GM23248 (cell line): Measurements from ENCODE around the gene DAND5. TPM values are rescaled to one million over a fixed set of nuclear protein-coding genes. Genes with fewer than 3 reads are reported as not detected.
"Not testable (repeated sequence)": the region's sequence is repeated elsewhere in the genome, so short reads cannot be mapped to it uniquely, and the experiment has no call there.

Experiments
- DNase-seq: peaks from one replicate; pipeline ENCODE4 v3.0.0-alpha.2; 2015
- H2AFZ ChIP-seq: fragments of 200-600 bp; sonication (generic); 2 replicates; pipeline ENCODE4 v1.6.1; 2016; ENCODE audit warnings: antibody characterized with exemption
- H3F3A ChIP-seq: fragments of 200-600 bp; sonication (generic); 2 replicates; pipeline ENCODE4 v1.6.1; 2016; ENCODE audit warnings: mild to moderate bottlenecking, antibody characterized with exemption, mixed run types; ENCODE audit not compliant: insufficient read depth
- H3K27ac ChIP-seq: fragments of 200-600 bp; sonication (generic); 2 replicates; pipeline ENCODE4 v1.5.1; 2016; ENCODE audit warnings: mild to moderate bottlenecking
- H3K27me3 ChIP-seq: fragments of 200-600 bp; sonication (generic); replicated peaks from 2 replicates; pipeline ENCODE4 v1.6.1; 2016; ENCODE audit warnings: mild to moderate bottlenecking; ENCODE audit not compliant: insufficient read depth
- H3K36me3 ChIP-seq: fragments of 200-600 bp; sonication (generic); 2 replicates; pipeline ENCODE4 v1.6.1; 2016; ENCODE audit warnings: low read depth, mild to moderate bottlenecking
- H3K4me1 ChIP-seq: fragments of 200-600 bp; sonication (generic); 2 replicates; pipeline ENCODE4 v1.6.1; 2016; ENCODE audit warnings: mild to moderate bottlenecking; ENCODE audit not compliant: insufficient read depth
- H3K4me2 ChIP-seq: fragments of 200-600 bp; sonication (generic); one replicate; pipeline ENCODE4 v1.6.1; 2016; ENCODE audit warnings: mild to moderate bottlenecking; ENCODE audit not compliant: unreplicated experiment
- H3K4me3 ChIP-seq: fragments of 200-600 bp; sonication (generic); 2 replicates; pipeline ENCODE4 v1.5.1; 2016; ENCODE audit warnings: mild to moderate bottlenecking
- H3K79me2 ChIP-seq: fragments of 200-600 bp; sonication (generic); 2 replicates; pipeline ENCODE4 v1.6.1; 2016; ENCODE audit warnings: mild to moderate bottlenecking; ENCODE audit not compliant: insufficient read depth
- H3K9ac ChIP-seq: fragments of 200-600 bp; sonication (generic); 2 replicates; pipeline ENCODE4 v1.6.1; 2016; ENCODE audit warnings: mild to moderate bottlenecking
- H3K9me2 ChIP-seq: fragments of 200-600 bp; sonication (generic); 2 replicates; pipeline ENCODE4 v1.6.1; 2016; ENCODE audit warnings: mixed run types, mild to moderate bottlenecking, moderate library complexity; ENCODE audit not compliant: insufficient read depth
- H3K9me3 ChIP-seq: fragments of 200-600 bp; sonication (generic); one replicate; pipeline ENCODE4 v1.6.1; 2017; ENCODE audit warnings: low read depth
- H4K20me1 ChIP-seq: fragments of 200-600 bp; sonication (generic); 2 replicates; pipeline ENCODE4 v1.6.0; 2016; ENCODE audit not compliant: insufficient read depth
- EZH2 ChIP-seq: fragments of 200-600 bp; sonication (generic); IDR thresholded peaks from 2 replicates; pipeline ENCODE4 v1.6.1; 2018; ENCODE audit warnings: antibody characterized with exemption, mild to moderate bottlenecking; ENCODE audit not compliant: insufficient read depth, poor library complexity, severe bottlenecking
- EZH2phosphoT487 ChIP-seq: fragments of 200-600 bp; sonication (generic); IDR thresholded peaks from 2 replicates; pipeline ENCODE4 v1.6.1; 2018; ENCODE audit warnings: antibody characterized with exemption, moderate library complexity, mild to moderate bottlenecking, low read depth; ENCODE audit not compliant: insufficient read depth
- WGBS, 2 experiments: methylation state at CpG; one replicate each; pipeline ENCODE4 v1.1.6; 2015 to 2017; ENCODE audit warnings: low lambda C conversion rate in 2 of 2, low coverage in 1 of 2; ENCODE audit errors: missing lambda C conversion rate in 2 of 2; 5-methylcytosine and 5-hydroxymethylcytosine counted together
- in situ Hi-C: fragments of 300-500 bp; cut with MboI; formaldehyde crosslinking; loops from 2 replicates; pipeline ENCODE4 v1.15.0; 2020
- polyA plus RNA-seq: library from polyadenylated mRNA; unstranded; fragments of >200 nt; fragmentation: Nextera tagmentation; extraction: Ambion mirVana; gene quantifications from 2 replicates; pipeline ENCODE4 v1.2.1, GENCODE V29; 2016
- total RNA-seq: library from RNA; depleted of rRNA; stranded (reverse); fragments of >200 nt; shearing (Covaris generic); gene quantifications from 2 replicates; pipeline ENCODE4 v1.2.3, GENCODE V29; 2014

Gene DAND5
- total and polyA plus RNA-seq, 2 experiments from 2014 or later, result not detected

GRCh38 chr19:12947702-12948611 is 21.4 kb upstream of the DAND5 start:
- Histone ChIP-seq H3K9me2 (no peaks in the 10 kb centered on the region), H3K79me2 (peaks cover 73% of the 10 kb centered on the region), H3F3A (peaks cover 43% of the 10 kb centered on the region), H3K27ac (0 out of 2 replicates have a peak overlapping the region, but pooled peaks have one; percentile 91), H3K4me3 (no peak overlapping the region), H3K4me2 (no peak overlapping the region), H3K36me3 (peaks cover 36% of the 10 kb centered on the region; the same call in 1 of the 2 replicates), H3K4me1 (peaks cover 23% of the 10 kb centered on the region), H3K27me3 (no peaks in the 10 kb centered on the region), H3K9me3 (no peaks in the 10 kb centered on the region), H2AFZ (no peak overlapping the region), H3K9ac (peak overlapping the region; percentile 91), H4K20me1 (no peaks in the 10 kb centered on the region)
- no peak for DNase-seq
- 86 to 91% methylated on average over 24 to 28 of the region's 28 CpGs for WGBS, 2 experiments
- in situ Hi-C loops, result no loop called here
- TF ChIP-seq EZH2 (no peak), EZH2phosphoT487 (no peak)

DNA sequence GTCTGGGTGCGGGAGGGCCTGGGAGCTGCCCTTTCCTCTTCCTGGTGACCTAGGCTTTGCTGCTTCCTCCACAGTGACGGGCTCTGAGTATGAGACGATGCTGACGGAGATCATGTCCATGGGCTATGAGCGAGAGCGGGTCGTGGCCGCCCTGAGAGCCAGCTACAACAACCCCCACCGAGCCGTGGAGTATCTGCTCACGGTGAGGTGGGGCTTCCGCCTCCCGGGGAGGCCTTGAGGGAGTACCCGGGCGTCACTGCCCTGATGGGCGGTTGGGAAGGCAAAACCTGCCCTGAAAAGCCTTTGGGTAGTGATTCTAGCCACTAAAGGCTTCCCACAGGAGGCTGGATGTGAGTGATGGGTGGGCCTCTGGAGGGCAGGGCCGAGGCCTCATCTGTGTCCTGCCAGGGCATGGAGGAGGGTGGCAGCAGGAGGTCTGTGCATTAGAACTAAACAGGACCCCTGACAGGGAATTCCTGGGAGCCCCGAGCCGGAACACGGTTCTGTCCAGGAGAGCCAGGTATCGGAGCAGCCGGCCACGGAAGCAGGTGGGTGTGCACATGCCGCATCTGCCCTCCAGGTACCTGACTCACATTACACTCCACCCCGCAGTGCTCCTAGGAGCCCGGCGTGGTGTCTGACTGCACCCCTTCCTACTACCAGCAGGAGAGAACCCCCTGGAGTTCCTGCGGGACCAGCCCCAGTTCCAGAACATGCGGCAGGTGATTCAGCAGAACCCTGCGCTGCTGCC is 20.6 kb upstream of the DAND5 start:
- 93 to 95% methylated on average over 30 of the region's 30 CpGs for WGBS, 2 experiments
- Histone ChIP-seq H2AFZ (no peak overlapping the region), H3K27me3 (no peaks in the 10 kb centered on the region), H3K9ac (no peak overlapping the region), H3F3A (peaks cover 42% of the 10 kb centered on the region), H3K27ac (no peak overlapping the region), H3K36me3 (peaks cover 30% of the 10 kb centered on the region; the same call in 1 of the 2 replicates), H3K9me2 (no peaks in the 10 kb centered on the region), H4K20me1 (no peaks in the 10 kb centered on the region), H3K9me3 (no peaks in the 10 kb centered on the region), H3K4me2 (no peak overlapping the region), H3K79me2 (peaks cover 72% of the 10 kb centered on the region), H3K4me1 (peaks cover 32% of the 10 kb centered on the region), H3K4me3 (no peak overlapping the region)
- no peak for TF ChIP-seq EZH2phosphoT487
- no peak for TF ChIP-seq EZH2
- in situ Hi-C loops, result no loop called here
- no peak for DNase-seq

- in situ Hi-C loops, result loop anchor here (25.0 kb wide), 1 partner anchor 638 kb away; no protein-coding TSS in a partner anchor
- Histone ChIP-seq H3K79me2 (peaks cover 81% of the 10 kb centered on the region), H2AFZ (no peak overlapping the region), H3F3A (peaks cover 42% of the 10 kb centered on the region), H3K4me2 (no peak overlapping the region), H3K27ac (no peak overlapping the region), H3K9ac (no peak overlapping the region), H3K27me3 (no peaks in the 10 kb centered on the region), H3K4me3 (no peak overlapping the region), H4K20me1 (no peaks in the 10 kb centered on the region), H3K36me3 (peaks cover 25% of the 10 kb centered on the region; the same call in 1 of the 2 replicates), H3K4me1 (peaks cover 33% of the 10 kb centered on the region), H3K9me2 (no peaks in the 10 kb centered on the region), H3K9me3 (no peaks in the 10 kb centered on the region)
- WGBS, 2 experiments, result 68 to 72% methylated on average over 16 of the region's 16 CpGs
- TF ChIP-seq EZH2phosphoT487 (no peak), EZH2 (no peak)
- peak; percentile 35 for DNase-seq
Measured at GRCh38 chr19:12949363-12950283, 19.8 kb upstream of the DAND5 start.

DNA sequence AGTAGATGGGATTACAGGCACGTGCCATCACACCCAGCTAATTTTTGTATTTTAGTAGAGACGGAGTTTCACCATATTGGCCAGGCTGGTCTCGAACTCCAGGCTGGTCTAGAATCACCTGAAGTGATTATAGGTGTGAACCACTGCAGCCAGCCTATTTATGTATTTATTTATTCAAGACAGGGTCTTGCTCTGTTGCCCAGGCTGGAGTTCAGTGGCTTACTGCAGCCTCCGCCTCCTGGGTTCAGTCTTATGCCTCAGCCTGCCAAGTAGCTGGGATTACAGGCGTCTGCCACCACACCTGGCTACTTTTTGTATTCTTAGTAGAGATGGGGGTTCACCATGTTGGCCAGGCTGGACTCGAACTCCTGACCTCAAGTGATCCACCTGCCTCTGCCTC is 17.3 kb upstream of the DAND5 start:
- H3K9me3 ChIP-seq, H4K20me1 ChIP-seq, H2AFZ ChIP-seq, DNase-seq, H3K27me3 ChIP-seq, H3K4me3 ChIP-seq, H3K9me2 ChIP-seq: not testable (repeated sequence)
- peaks cover 18% of the 10 kb centered on the region; the same call in 1 of the 2 replicates for H3K36me3 ChIP-seq
- H3K4me2 ChIP-seq, result peak overlapping the region; percentile 13
- H3K79me2 ChIP-seq, result peaks cover 95% of the 10 kb centered on the region
- peaks cover 26% of the 10 kb centered on the region for H3K4me1 ChIP-seq
- WGBS, 2 experiments, result 92 to 93% methylated on average over 6 of the region's 6 CpGs
- H3K27ac ChIP-seq, result peak overlapping the region; percentile 99
- H3F3A ChIP-seq, result peaks cover 50% of the 10 kb centered on the region
- H3K9ac ChIP-seq, result peak overlapping the region; percentile 91
- in situ Hi-C loops, result loop anchor here (25.0 kb wide), 1 partner anchor 635 kb away; no protein-coding TSS in a partner anchor
